DMS114 treated with DMSO at 0.1 percent for 48 hours (cell line): Measurements from ENCODE around the gene TEX38.

ENCODE experiments used
- DNase-seq: peaks from one replicate; lab custom pipeline; 2025; ENCODE audit not compliant: unreplicated experiment; lab: John Stamatoyannopoulos, UW

TEX38 gene

DNA sequence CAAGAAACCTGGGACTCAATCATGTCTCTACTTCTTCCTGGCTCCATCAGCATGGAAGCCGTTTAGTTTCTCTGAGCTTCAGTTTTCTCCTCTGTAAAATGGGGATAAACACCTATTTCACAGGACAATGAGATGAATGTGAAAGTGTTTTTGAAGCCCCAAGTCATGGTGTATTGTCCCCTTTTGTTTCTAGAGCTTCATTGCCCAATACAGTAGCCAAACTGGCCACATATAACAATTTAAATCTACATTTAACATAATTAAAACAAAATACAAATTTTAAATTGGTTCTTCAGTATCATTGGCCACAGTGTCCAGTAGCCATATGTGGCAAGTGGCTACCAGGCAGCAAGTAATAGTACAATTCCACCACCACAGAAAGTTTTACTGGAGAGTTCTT, 49.5 kb downstream of the TEX38 start:
- no peak for DNase-seq

- DNase-seq: no peak
These were observed 50.1 kb downstream of the TEX38 start for GRCh38 chr1:46721686-46722205.
